Activated CD8-positive, alpha-beta T cell treated with anti-CD3 and anti-CD28 coated beads, Interleukin-2, amount 10 ng/mL, durations not matched to agents 7 days and 5 days (primary cell): ENCODE data around the gene DNAH8. TPM values are rescaled to one million over a fixed set of nuclear protein-coding genes. Genes with fewer than 3 reads are reported as not detected.

Experiments
- ATAC-seq: fragments of 150-1000 bp; cut with Tn5 transposase; one replicate; pipeline ENCODE4 v1.10.0; 2021; ENCODE audit warnings: moderate library complexity
- CTCF ChIA-PET: fragments of 350-600 bp; sonication (Branson Sonifier 250); formaldehyde crosslinking; loops from one replicate; lab custom pipeline; 2021; ENCODE audit warnings: antibody characterized with exemption; lab: Charles Lee
- POLR2A ChIA-PET: fragments of 350-600 bp; sonication (Branson Sonifier 250); formaldehyde crosslinking; loops from one replicate; lab custom pipeline; 2021; ENCODE audit warnings: antibody characterized with exemption; lab: Charles Lee
- DNase-seq: peaks from one replicate; pipeline ENCODE4 v3.0.0-alpha.2; 2020
- H3K27ac Mint-ChIP-seq: one replicate; pipeline ENCODE4 v1.8.0; 2021; ENCODE audit warnings: mild to moderate bottlenecking, mixed read lengths
- H3K27me3 Mint-ChIP-seq: one replicate; pipeline ENCODE4 v1.8.0; 2021; ENCODE audit warnings: low read depth, mixed read lengths
- H3K36me3 Mint-ChIP-seq: one replicate; pipeline ENCODE4 v1.8.0; 2021; ENCODE audit warnings: low read depth, mixed read lengths
- H3K4me1 Mint-ChIP-seq: one replicate; pipeline ENCODE4 v1.8.0; 2021; ENCODE audit warnings: low read depth, mixed read lengths
- H3K4me3 Mint-ChIP-seq: one replicate; pipeline ENCODE4 v1.8.0; 2021; ENCODE audit warnings: mild to moderate bottlenecking, mixed read lengths
- H3K9me3 Mint-ChIP-seq: one replicate; pipeline ENCODE4 v1.8.0; 2022; ENCODE audit warnings: mixed read lengths; ENCODE audit not compliant: insufficient read depth
- total RNA-seq, 2 experiments: library from RNA; stranded (reverse); gene quantifications; one replicate each; pipeline ENCODE4 v1.2.3, GENCODE V29; 2021

Gene DNAH8
- total RNA-seq, 2 experiments from 2014 or later: not detected

DNA sequence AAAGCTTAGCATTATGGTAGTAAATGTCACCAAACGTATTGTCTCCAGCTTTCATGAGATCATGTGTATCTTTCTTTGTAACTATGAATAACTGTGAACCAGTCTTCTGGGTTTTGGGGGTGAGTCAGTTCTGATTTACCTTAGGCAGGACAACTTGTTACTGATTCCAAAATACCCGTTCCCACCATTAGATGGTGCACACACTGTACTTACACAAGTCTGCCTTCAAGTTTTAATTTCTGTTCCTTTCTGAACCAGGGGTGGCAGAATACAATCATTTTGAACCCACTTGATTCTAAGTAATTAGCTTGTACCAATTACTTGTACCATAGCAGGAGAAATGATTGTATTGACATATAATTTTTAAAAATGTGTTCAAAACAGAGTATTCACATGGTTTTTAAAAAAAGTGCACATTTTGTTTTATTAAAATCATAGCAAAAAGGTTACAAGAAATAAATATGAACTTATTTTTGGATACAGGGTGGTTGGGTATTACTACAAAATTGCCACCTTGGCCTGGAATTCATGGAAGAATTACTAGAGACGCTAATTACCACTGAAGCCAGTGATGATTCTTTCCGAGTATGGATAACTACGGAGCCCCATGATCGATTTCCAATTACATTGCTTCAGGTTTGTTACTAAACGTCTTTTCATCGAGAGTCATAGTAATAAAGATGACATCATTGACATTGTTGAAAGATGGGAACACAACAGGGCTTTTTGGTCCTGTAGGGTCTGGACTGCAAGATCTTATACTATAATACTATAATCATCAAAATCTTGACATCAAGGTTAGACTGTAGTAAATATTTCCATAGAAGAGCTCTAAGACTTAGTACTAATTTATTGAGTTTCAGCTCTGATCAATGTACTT lies 258.3 kb downstream of the DNAH8 start:
- ATAC-seq: peak; percentile 74
- H3K27ac Mint-ChIP-seq: no peak overlapping the region
- no peaks in the 10 kb centered on the region for H3K9me3 Mint-ChIP-seq
- no peaks in the 10 kb centered on the region for H3K36me3 Mint-ChIP-seq
- H3K4me3 Mint-ChIP-seq: no peak overlapping the region
- H3K27me3 Mint-ChIP-seq: peaks cover 33% of the 10 kb centered on the region
- POLR2A ChIA-PET: no interaction called here
- H3K4me1 Mint-ChIP-seq: no peaks in the 10 kb centered on the region
- CTCF ChIA-PET: interaction anchor here (0.6 to 3.4 kb wide), 17 partner anchors 10 to 337 kb away, joined by 3 to 20 read pairs (median 3); no protein-coding TSS in a partner anchor
- peak; percentile 48 for DNase-seq

DNA sequence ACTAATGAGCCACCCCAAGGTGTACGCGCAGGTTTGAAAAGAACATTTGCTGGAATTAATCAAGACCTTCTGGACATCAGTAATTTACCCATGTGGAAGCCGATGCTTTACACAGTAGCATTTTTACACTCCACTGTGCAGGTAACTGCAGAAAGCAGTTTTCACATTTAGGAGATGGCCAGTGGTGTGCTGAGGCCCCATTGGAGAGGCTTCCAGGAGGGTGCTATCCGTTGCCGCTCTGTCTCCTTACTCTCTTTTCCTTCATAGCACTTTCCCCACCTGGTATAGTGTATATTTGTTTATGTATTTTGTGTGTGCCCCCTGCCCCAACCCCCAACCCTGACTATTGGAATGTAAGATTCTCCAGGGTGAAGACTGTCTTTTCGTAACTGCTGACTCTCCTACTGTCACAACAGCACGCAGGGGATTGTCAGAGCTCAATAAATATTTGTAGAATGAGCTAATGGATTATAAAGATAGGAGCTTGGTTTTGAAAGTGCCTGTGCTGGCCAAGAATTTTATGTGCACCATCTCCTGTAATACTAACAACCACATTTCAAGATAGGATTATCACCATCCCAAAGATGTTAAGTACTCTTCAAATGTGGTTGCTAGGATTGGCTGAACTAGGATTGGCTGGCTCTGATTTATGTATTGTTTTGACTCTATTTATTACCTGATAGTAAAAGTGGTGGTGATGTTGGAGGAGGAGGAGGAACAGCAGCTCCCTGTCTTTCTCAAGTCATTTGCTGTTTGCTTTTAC lies 259.5 kb downstream of the DNAH8 start:
- Mint-ChIP-seq H3K27me3 (peaks cover 37% of the 10 kb centered on the region), H3K36me3 (no peaks in the 10 kb centered on the region), H3K27ac (no peak overlapping the region), H3K4me3 (no peak overlapping the region), H3K9me3 (no peaks in the 10 kb centered on the region), H3K4me1 (no peaks in the 10 kb centered on the region)
- ATAC-seq (no peak), DNase-seq (no peak)
- POLR2A ChIA-PET: no interaction called here
- CTCF ChIA-PET: interaction anchor here (1.1 to 3.4 kb wide), 9 partner anchors 21 to 336 kb away, joined by 3 to 20 read pairs (median 5); no protein-coding TSS in a partner anchor

DNA sequence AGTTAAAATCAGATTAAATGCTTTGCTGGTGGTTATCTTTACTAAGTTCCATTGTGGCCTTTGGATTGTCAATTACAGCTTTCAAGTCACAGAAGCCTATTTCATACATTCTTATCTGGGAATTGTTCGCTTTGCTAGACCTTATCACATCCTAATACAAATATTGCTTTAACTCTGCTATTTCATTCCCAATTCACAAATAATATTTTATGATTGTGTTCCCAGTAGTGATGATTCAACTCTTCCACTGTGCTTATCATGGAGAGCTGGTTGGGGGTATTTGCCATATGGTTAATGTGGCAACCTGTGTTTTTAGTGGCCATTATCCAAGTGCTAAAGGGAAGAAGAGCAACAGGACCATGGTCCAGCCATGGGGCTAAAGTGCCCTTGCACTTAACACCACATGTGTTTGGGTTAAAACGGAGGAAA lies 260.5 kb downstream of the DNAH8 start:
- ATAC-seq (no peak), DNase-seq (no peak)
- no peaks in the 10 kb centered on the region for H3K9me3 Mint-ChIP-seq
- H3K4me3 Mint-ChIP-seq: no peak overlapping the region
- no peak overlapping the region for H3K27ac Mint-ChIP-seq
- no peaks in the 10 kb centered on the region for H3K36me3 Mint-ChIP-seq
- no peaks in the 10 kb centered on the region for H3K4me1 Mint-ChIP-seq
- H3K27me3 Mint-ChIP-seq: peaks cover 35% of the 10 kb centered on the region
- ChIA-PET CTCF (interaction anchor here (1.1 to 1.9 kb wide), 2 partner anchors 21 to 106 kb away, joined by 4 read pairs; no protein-coding TSS in a partner anchor), POLR2A (no interaction called here)

DNA sequence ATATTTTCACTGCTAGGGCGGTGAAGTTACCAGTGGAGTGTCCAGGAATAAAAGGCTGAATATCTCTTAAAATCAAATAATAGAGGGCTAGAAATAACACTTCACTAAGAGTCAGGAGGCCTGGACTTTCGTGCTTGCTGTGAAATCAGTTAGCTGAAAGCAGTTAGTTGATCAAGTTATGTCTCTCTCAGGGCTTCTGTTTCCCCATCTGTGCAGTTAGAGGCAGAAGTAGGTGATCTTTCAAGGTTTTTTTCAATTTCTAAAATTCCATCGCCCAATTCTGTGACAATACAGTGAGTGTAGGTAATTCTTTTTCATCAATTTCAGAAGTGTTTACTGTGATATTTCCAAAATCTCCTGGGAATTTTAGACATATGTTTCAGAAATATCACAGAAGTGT lies 260.9 kb downstream of the DNAH8 start:
- Mint-ChIP-seq H3K27me3 (peaks cover 33% of the 10 kb centered on the region), H3K9me3 (no peaks in the 10 kb centered on the region), H3K36me3 (no peaks in the 10 kb centered on the region), H3K4me1 (no peaks in the 10 kb centered on the region), H3K27ac (no peak overlapping the region), H3K4me3 (no peak overlapping the region)
- no peak for DNase-seq
- ATAC-seq: no peak
- ChIA-PET CTCF (interaction anchor here (1.9 kb wide), 1 partner anchor 21 kb away, joined by 4 read pairs; no protein-coding TSS in a partner anchor), POLR2A (no interaction called here)

DNA sequence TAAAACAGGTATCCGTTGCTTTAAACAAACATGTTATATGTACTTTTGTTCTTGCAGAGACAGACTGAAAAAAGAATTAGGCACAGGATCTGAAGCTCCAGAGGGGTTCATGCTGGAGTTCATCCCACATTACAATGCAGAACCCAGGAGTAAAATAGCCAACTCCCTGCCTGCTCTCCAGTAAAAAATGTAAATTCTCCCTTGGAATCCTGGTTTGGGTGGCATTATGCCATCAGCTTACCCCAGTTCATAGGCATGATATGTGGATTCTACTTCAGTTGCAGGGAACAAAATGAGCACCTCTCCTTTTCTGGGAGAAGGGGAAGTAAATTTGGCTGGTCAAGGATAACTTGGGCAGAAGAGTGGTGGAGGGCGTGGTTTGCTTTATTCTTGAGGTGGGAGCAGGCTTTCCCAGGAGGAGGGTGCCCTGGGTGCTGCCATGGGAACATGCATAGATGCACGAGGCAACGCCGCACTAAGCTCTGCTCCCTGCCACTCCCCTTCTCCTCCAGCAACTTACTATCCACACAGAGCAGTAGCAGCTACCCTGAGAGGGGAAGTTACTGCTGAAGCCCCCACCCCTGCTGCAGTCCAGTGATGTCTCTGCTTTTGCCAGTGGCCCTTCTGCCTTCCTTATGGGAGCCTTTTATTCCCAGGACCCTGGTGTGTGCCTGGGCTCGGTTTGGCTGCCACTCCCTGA lies 261.8 kb downstream of the DNAH8 start:
- DNase-seq (no peak), ATAC-seq (no peak)
- Mint-ChIP-seq H3K4me1 (no peaks in the 10 kb centered on the region), H3K9me3 (no peaks in the 10 kb centered on the region), H3K4me3 (no peak overlapping the region), H3K27me3 (peaks cover 30% of the 10 kb centered on the region), H3K36me3 (no peaks in the 10 kb centered on the region), H3K27ac (no peak overlapping the region)
- ChIA-PET CTCF (interaction anchor here (1.0 to 1.9 kb wide), 3 partner anchors 20 to 326 kb away, joined by 3 to 4 read pairs (median 3); no protein-coding TSS in a partner anchor), POLR2A (no interaction called here)

DNA sequence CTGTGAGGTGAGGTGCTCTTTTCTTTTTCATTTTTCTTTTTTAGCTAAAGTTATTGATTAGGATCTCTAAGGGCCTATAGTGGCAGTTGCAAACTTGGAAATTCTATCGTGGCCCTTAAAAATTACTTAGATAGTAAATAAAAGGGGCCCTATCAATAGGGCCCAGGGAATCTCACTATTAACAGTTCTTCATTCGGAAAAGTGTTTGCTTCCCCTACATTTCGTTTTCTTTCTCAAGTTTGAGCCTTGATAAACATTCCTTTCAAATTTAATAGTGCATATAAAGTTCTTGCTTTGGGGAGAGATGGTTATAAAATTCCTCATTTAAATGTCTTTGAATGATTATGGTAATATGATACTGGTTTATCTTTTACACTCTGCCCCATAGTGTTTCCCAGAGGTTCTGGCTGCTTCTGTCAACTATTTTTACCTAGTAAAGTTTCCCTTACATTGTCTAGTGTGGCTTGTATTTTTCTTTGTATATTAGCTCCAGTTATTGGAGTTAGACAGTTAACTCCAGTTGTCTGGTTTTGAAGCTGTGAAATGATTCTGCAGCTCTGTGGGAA lies 263.1 kb downstream of the DNAH8 start:
- ChIA-PET POLR2A (no interaction called here), CTCF (interaction anchor here (1.0 to 1.3 kb wide), 2 partner anchors 19 to 331 kb away, joined by 3 read pairs; no protein-coding TSS in a partner anchor)
- H3K4me3 Mint-ChIP-seq: no peak overlapping the region
- DNase-seq: no peak
- no peaks in the 10 kb centered on the region for H3K36me3 Mint-ChIP-seq
- no peaks in the 10 kb centered on the region for H3K4me1 Mint-ChIP-seq
- no peak overlapping the region for H3K27ac Mint-ChIP-seq
- ATAC-seq: no peak
- peaks cover 36% of the 10 kb centered on the region for H3K27me3 Mint-ChIP-seq
- H3K9me3 Mint-ChIP-seq: no peaks in the 10 kb centered on the region

DNA sequence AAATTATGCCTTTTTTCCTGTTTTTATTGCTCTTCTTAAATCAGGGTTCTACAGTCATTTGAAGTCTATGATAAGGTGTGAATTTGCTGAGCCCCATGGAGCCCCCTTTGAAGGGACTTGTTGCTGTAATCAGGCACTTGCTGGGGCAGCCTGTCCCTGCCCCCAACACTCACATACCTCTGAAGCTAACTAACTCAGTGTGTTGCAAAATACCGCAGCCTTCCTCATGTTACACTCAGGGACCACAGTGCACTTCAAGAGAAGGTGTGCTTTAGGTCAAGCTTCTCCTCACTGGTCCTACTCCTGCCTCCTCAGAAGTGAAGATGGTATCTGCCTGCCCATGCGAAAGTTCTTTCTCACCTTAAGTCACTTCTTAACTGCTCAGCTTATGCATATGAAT lies 267.4 kb downstream of the DNAH8 start:
- CTCF ChIA-PET: interaction anchor here (0.8 to 1.3 kb wide), 2 partner anchors 9 to 47 kb away, joined by 4 to 7 read pairs; no protein-coding TSS in a partner anchor
- DNase-seq (no peak), ATAC-seq (no peak)
- Mint-ChIP-seq H3K36me3 (no peaks in the 10 kb centered on the region), H3K4me3 (no peak overlapping the region), H3K27ac (no peak overlapping the region), H3K4me1 (no peaks in the 10 kb centered on the region), H3K27me3 (peaks cover 20% of the 10 kb centered on the region), H3K9me3 (no peaks in the 10 kb centered on the region)
- POLR2A ChIA-PET: no interaction called here

DNA sequence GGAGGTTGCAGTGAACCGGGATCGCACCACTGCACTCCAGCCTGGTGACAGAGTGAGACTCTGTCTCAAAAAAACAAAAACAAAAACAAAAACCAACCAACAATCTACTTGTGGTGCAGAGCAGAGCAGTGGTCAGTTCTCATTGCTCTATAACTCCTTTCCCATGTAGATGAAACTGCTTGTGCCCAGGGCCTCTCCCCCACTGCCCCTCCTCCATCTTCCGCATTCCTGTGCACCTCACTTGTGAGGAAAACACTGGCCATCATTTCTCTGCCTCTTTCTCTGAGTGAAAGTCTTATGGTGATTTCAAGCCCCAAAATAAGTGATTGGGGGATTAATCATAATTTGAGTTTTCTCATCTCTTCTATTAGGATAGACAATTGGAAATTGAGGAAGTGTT lies 269.6 kb downstream of the DNAH8 start:
- ChIA-PET CTCF (no interaction called here), POLR2A (no interaction called here)
- no peaks in the 10 kb centered on the region for H3K4me1 Mint-ChIP-seq
- H3K4me3 Mint-ChIP-seq: no peak overlapping the region
- no peaks in the 10 kb centered on the region for H3K9me3 Mint-ChIP-seq
- no peak for ATAC-seq
- no peaks in the 10 kb centered on the region for H3K36me3 Mint-ChIP-seq
- peaks cover 13% of the 10 kb centered on the region for H3K27me3 Mint-ChIP-seq
- no peak for DNase-seq
- H3K27ac Mint-ChIP-seq: no peak overlapping the region

DNA sequence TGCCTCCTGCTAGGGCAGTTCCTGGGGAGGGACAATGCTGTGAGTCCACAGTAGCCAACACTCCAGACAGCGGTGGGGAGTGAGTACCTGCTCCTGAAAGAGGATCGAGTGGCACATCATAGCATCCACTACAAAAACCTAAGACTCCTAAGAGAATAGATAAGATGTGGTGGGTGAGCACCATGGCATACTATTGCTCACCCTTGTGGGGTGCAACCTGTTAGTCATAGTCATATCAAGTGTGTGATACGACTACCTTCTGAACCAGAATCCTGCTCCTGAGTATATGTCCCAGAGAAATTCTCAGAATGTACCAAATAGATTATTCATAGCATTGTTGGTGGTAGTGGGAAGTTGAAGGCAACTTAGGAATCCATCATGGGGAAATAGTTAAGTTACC lies 270.7 kb downstream of the DNAH8 start:
- Mint-ChIP-seq H3K4me1 (no peaks in the 10 kb centered on the region), H3K36me3 (no peaks in the 10 kb centered on the region), H3K27me3 (peaks cover 9% of the 10 kb centered on the region), H3K27ac (no peak overlapping the region), H3K9me3 (no peaks in the 10 kb centered on the region), H3K4me3 (no peak overlapping the region)
- ChIA-PET CTCF (no interaction called here), POLR2A (no interaction called here)
- DNase-seq (no peak), ATAC-seq (no peak)

DNA sequence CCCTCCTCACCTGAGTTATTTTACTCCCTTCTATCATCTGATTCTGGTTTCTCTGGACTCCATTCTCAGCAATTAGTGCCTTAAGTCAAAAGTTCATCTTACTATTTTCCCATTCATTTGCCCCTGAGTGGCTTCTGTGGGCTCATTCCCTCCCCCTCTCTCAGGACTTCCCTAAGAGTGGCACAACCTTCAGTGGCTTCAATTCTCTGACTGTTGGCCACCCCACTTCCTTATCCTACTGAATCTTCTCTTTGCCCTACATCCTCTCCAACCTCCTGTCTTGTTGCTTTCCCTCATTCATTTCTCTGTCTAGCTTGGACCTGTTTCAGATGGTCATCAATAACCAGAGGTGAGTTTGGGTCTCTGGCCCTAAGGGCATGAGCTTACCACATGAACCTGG lies 272.4 kb downstream of the DNAH8 start:
- H3K36me3 Mint-ChIP-seq: no peaks in the 10 kb centered on the region
- DNase-seq: no peak
- ChIA-PET POLR2A (no interaction called here), CTCF (interaction anchor here (0.9 to 1.1 kb wide), 2 partner anchors 9 to 322 kb away, joined by 3 to 4 read pairs; no protein-coding TSS in a partner anchor)
- ATAC-seq: no peak
- no peak overlapping the region for H3K27ac Mint-ChIP-seq
- peaks cover 13% of the 10 kb centered on the region for H3K27me3 Mint-ChIP-seq
- no peaks in the 10 kb centered on the region for H3K9me3 Mint-ChIP-seq
- H3K4me1 Mint-ChIP-seq: no peaks in the 10 kb centered on the region
- H3K4me3 Mint-ChIP-seq: no peak overlapping the region
